Muscle of leg (tissue), 11 donors: Measurements from ENCODE around the gene GSE1. TPM values are rescaled to one million over a fixed set of nuclear protein-coding genes. Genes with fewer than 3 reads are reported as not detected.

Experiments
- DNase-seq: peaks from one replicate; pipeline ENCODE4 v3.0.0; 2013
- H3K27ac ChIP-seq: one replicate; pipeline ENCODE4 v1.5.1; 2013; ENCODE audit warnings: mild to moderate bottlenecking, low read length, control low read depth
- H3K27me3 ChIP-seq: one replicate; pipeline ENCODE4 v1.6.1; 2013; ENCODE audit warnings: low read length; ENCODE audit not compliant: control insufficient read depth, insufficient read depth
- H3K36me3 ChIP-seq: one replicate; pipeline ENCODE4 v1.6.1; 2013; ENCODE audit warnings: low read length; ENCODE audit not compliant: control insufficient read depth, insufficient read depth
- H3K4me1 ChIP-seq: one replicate; pipeline ENCODE4 v1.6.1; 2013; ENCODE audit warnings: low read length; ENCODE audit not compliant: control insufficient read depth, insufficient read depth
- H3K4me3 ChIP-seq: one replicate; pipeline ENCODE4 v1.5.1; 2013; ENCODE audit warnings: low read length, control low read depth
- H3K9me3 ChIP-seq: replicated peaks from 2 replicates; pipeline ENCODE4 v1.6.1; 2013; ENCODE audit warnings: low read depth, low read length; ENCODE audit not compliant: control insufficient read depth
- WGBS: methylation state at CpG from one replicate; pipeline ENCODE4 v1.1.5; 2013; ENCODE audit warnings: missing lambda C conversion rate; ENCODE audit not compliant: insufficient coverage; 5-methylcytosine and 5-hydroxymethylcytosine counted together
- polyA plus RNA-seq, 8 donors: library from polyadenylated mRNA; unstranded; fragments of 120-200 nt; gene quantifications; one replicate each; pipeline versions ENCODE4 v1.2.1 to v1.2.3, GENCODE V29; 2013; ENCODE audit warnings: inconsistent platforms in 1 of 8, low replicate concordance in 1 of 8; ENCODE audit not compliant: insufficient read length in 8 of 8, insufficient read depth in 1 of 8
- total RNA-seq: library from RNA; stranded (reverse); fragments of 120-200 nt; gene quantifications from one replicate; pipeline ENCODE4 v1.2.4, GENCODE V29; 2013

The GSE1 gene
- total and polyA plus RNA-seq, 9 donors, result 32.4 to 67.4 (median 47.3) TPM

DNA sequence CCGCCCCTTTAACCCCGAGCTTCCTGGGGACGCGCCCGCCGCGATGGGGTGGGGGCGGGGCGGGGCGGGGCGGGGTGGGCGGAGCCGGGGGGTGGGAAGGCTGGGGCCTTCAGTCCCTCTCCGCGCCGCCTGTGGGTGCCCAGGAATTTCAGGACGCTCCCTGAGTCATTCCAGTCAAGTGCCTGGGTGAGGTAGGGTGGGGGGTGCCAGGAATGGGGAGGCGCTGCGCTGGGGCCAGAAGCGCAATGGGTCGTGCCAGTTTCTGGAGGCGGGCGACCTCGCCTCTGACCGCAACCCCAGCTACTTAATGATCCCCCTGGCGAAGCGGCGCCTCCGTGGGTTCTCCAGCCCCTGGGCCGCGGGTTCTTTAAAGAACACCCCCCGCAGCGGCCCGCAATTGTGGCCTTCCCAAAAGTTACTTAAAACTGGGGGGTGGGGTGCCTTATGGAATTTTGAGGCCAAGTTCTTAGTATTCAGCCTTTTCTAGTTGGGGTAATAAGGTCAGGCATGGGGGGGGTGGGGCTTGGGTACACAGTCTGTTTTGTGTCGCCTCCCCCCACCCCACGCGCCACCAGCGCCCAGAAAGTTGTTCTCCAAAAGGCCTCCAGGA, 826 bp upstream of the GSE1 start:
- DNase-seq, result peak; percentile 52
- Histone ChIP-seq H3K4me1 (peaks cover 63% of the 10 kb centered on the region), H3K27me3 (peaks cover 13% of the 10 kb centered on the region), H3K9me3 (no peaks in the 10 kb centered on the region), H3K27ac (peak overlapping the region; percentile 78), H3K36me3 (no peaks in the 10 kb centered on the region), H3K4me3 (peak overlapping the region; percentile 48)
- 0% methylated on average over 11 of the region's 38 CpGs for WGBS

DNA sequence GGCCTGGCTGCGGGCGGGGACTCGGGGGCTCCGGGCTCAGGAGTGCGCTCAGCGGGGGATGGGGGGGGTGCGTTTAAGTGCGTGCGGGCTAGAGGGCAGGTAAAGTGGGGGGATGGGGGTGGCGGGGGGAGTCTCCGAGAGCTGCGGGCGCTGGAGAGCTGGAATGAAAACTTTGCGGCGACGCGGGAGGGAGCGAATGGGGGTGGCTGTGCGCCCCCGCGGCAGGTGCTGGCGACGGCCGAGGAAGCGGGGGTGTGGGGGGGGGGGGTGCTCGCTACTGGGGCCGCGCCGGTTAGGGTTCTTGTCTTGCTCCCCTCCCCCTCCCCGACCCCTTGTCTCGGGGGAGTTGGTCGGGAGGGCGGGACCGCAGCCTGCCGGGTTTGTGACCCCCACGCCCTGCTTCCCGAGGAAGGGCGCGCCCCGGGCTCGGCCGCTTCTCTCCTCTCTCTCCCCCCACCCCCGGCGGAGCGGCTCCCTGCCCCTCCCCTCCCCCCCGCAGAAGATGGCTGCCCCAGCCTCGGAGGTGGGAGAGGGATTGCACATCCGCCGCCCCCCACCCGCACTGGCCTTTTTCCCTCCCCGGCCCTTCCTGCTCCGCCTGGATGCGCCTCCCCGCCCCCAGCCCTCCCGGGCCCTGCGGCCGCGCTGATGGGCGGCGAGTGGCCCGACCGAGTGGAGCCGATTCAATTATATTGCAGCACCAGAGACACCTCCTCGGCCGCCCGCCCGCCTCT, 649 bp downstream of the GSE1 start:
- WGBS, result 0% methylated on average over 15 of the region's 67 CpGs
- H3K27ac ChIP-seq, result peak overlapping the region; percentile 87
- DNase-seq, result peak; percentile 63

DNA sequence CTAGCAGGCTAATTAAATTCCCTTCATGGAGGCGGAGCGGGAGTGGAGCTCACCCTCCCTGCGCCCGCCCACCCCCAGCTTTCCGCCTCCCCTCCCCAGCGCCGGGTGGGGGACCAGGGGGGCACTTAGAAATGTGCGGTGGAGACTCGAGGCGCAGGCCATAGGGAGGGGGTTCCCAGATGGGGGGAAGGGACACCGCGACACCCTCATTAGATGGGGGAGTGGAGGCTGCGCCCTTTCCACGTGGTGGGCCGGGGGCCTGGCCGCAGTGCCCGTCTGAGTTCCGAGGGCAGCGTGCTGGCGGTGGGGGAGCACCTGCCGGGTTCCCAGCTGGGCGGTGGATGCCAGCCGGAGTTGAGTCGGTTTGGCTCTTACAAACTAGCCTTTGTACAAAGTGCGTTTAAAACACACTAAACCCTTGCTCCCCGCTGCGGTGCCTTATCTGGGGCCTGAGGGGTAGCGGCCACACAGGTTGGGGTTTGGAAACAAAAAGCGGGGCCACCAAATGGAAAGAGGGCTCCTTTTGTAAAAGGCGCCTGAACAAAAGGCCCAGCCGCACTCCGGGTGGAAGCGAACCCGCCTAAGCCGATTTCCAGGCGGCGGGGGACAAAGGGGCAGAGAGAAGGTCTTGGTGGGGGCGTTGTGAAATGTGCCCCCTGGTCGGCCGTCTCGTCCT, 1.4 kb downstream of the GSE1 start:
- no peak overlapping the region for H3K27ac ChIP-seq
- no peak for DNase-seq
- peaks cover 69% of the 10 kb centered on the region for H3K4me1 ChIP-seq
- WGBS, result 47% methylated on average over 33 of the region's 41 CpGs
- H3K36me3 ChIP-seq, result no peaks in the 10 kb centered on the region
- H3K9me3 ChIP-seq, result no peaks in the 10 kb centered on the region
- H3K27me3 ChIP-seq, result peaks cover 13% of the 10 kb centered on the region
- H3K4me3 ChIP-seq, result peak overlapping the region; percentile 59

More for the DNA sequence above, 649 bp downstream of the GSE1 start:
- Histone ChIP-seq H3K4me3 (peak overlapping the region; percentile 59), H3K36me3 (no peaks in the 10 kb centered on the region), H3K9me3 (no peaks in the 10 kb centered on the region), H3K27me3 (peaks cover 13% of the 10 kb centered on the region), H3K4me1 (peaks cover 67% of the 10 kb centered on the region)

DNA sequence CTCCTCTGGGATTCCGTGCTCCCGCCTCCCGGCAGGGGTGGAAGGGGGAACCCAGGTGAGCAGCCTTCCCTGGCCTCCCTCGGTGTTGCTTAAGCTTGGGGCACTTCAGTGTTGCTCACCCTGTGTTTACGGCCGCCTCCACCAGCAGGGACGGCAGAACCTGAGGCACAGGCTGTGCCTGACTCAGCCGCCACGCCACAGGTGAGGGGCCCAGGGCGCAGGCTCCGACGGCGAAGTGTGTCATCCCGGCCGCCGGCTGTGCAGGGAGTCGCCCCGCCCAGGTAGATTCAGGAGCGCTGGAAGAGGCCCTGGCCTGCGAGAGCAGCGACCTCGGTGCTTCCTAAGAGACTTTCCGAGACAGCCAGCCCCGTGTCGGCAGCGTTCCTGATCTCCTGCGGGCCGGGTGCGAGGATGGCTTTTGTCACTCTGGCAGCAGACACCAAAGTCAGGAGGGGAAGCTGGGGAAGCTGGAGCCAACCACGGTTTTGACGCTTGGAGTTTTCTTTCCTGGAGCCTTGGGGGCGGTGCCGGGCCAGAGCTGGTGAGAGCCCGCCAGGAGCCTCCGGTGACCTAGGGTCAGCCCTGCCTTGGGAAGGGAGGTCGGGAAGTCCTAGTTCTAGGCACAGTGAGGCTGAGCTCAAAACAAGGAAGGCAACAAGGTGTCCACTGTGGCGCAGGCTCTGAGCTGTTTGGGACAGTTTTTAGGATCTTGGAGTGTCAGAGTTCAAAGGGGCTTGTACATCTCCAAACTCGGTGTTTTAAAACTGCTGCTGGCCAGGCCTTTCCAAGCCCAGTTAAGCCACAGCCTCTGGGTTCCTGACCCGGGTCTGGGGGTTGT, 2.1 kb downstream of the GSE1 start:
- Histone ChIP-seq H3K27me3 (peaks cover 13% of the 10 kb centered on the region), H3K9me3 (no peaks in the 10 kb centered on the region), H3K27ac (no peak overlapping the region), H3K36me3 (no peaks in the 10 kb centered on the region), H3K4me3 (no peak overlapping the region), H3K4me1 (peaks cover 68% of the 10 kb centered on the region)
- 40% methylated on average over 37 of the region's 39 CpGs for WGBS
- DNase-seq, result no peak

DNA sequence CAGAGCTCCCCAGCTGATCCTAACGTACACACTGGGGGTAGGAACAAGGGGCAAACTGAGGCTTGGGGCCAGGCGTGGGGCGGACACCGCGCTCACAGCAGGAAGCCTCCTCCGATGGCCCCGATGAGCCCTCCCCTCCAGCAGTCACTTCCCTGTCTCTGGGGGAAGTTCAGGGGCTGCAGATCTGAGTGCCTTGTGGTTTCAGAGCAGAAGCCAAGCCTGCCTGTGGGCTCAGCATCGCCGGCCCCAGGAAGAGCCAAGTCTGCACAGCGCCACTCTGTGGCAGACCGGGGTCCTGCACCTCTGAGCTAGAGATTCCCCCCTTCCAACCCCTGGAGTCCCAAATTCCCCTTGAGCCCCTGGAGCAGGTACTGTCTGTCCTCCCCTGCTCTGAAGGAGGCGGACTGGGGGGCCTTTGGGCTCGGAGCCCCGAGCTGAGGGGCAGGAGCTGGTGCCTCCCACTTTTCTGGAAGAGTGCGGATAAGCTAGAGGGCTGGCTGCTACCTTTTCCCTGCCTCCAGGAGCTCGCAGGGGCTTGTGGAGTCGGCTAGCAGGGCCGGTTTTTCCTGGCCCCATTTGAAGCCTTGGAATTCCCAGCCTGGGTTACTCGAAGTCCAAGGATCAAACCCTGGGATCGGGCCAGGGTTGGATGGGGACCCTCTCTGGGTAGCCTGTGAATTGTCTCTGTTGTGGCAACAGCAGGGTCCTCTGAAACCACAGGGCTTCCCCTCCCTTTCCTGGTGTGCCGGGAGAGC, 2.9 kb downstream of the GSE1 start:
- DNase-seq, result peak; percentile 84

DNA sequence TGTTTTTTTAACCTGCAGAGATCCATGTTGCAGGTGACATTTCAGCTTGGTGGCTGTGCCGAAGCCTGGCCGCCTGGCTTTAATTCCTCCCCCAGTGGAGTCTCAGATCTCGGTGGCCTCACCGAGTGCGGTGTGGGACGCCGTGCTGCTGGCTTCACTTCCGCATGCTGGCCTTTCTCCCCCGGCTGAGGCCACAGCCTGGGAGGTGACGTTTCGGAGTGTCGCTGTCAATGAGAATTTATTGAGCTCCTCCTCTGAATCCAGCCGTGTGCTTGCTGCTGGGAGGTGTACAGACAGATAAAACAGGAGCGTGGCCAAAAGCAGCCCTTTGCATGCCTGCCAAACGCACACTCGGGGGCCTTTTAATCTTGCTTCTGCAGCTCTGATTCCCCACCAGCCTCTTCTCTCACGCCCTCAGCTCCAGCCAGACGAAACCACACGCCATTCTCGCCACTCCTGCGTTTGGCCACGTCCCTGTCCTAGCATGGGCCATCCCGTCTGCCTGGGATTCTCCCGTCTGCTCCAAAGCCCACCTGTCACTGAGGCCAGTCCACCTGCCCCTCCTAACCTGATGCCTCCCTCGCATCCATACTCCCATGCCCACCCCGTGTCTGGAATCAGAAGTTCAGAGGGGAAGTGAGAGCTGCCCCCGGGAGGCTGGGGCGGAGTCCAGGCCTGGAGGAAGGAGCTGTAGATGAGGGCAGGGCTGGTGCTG, 3.6 kb downstream of the GSE1 start:
- H3K27me3 ChIP-seq, result peaks cover 13% of the 10 kb centered on the region
- whole genome bisulfite sequencing, result 24% methylated on average over 23 of the region's 28 CpGs
- no peaks in the 10 kb centered on the region for H3K9me3 ChIP-seq
- no peaks in the 10 kb centered on the region for H3K36me3 ChIP-seq
- peak overlapping the region; percentile 53 for H3K27ac ChIP-seq
- peak; percentile 60 for DNase-seq
- H3K4me3 ChIP-seq, result no peak overlapping the region
- H3K4me1 ChIP-seq, result peaks cover 61% of the 10 kb centered on the region

More for the DNA sequence above, 2.9 kb downstream of the GSE1 start:
- Histone ChIP-seq H3K4me3 (no peak overlapping the region), H3K36me3 (no peaks in the 10 kb centered on the region), H3K9me3 (no peaks in the 10 kb centered on the region), H3K4me1 (peaks cover 61% of the 10 kb centered on the region), H3K27me3 (peaks cover 13% of the 10 kb centered on the region), H3K27ac (peak overlapping the region; percentile 53)
- whole genome bisulfite sequencing, result 20% methylated on average over 14 of the region's 21 CpGs

DNA sequence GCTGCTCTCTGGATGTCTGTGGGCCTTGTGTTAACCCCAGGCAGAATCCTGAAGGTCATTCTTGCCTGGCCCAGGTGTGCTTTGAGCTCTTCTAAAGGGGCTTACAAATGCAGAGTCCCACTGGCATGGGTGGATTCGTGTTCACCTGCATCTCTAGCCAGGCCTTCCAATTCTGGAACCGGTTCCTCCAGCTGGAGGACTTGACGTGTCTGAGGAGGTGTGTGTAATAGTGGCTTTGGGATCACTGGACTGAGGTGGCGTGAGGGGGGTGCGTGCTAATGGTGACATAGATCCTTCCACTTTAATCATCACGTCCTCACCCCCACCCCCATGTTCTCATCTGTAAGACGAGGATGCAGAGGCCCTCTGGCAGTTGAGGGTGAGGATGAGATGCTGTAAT, 4.8 kb downstream of the GSE1 start:
- 33% methylated on average over 1 of the region's 7 CpGs for WGBS
- Histone ChIP-seq H3K27me3 (peaks cover 8% of the 10 kb centered on the region), H3K4me1 (peaks cover 56% of the 10 kb centered on the region), H3K36me3 (no peaks in the 10 kb centered on the region), H3K27ac (no peak overlapping the region), H3K9me3 (no peaks in the 10 kb centered on the region), H3K4me3 (no peak overlapping the region)
- DNase-seq, result no peak

DNA sequence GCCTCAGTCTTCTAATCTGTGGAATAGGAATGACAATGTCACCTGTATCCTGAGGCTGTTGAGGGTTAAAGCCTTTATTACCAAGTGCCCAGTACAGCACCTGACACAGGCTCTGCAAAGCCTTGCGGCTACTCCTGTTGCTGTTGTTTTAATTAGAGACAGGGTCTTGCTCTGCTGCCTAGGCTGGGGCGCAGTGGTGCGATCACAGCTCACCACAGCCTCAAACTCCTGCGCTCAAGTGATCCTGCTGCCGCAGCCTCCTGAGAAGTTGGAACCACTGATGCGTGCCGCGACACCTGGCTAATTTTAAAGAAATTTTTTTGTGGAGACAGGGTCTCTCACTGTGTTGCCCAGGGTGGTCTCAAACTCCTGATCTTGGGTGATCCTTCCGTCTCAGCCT, 5.4 kb downstream of the GSE1 start:
- 95% methylated on average over 6 of the region's 9 CpGs for WGBS
- H3K4me3 ChIP-seq, result no peak overlapping the region
- no peaks in the 10 kb centered on the region for H3K36me3 ChIP-seq
- no peaks in the 10 kb centered on the region for H3K9me3 ChIP-seq
- peaks cover 5% of the 10 kb centered on the region for H3K27me3 ChIP-seq
- DNase-seq, result no peak
- H3K27ac ChIP-seq, result no peak overlapping the region
- H3K4me1 ChIP-seq, result peaks cover 57% of the 10 kb centered on the region
